ENCODE measurements around the gene METTL25B. TPM values are rescaled to one million over a fixed set of nuclear protein-coding genes. Genes with fewer than 3 reads are reported as not detected.
A peak's percentile ranks its signal among the peaks of the same experiment; 100 is the strongest.

Gene METTL25B
- total and polyA plus RNA-seq, 10 of the 15 experiments (the other 5 are each of a cell fraction or from before 2014, with no cell fraction given) = 5.9 to 25.2 (median 13.5) TPM

DNA sequence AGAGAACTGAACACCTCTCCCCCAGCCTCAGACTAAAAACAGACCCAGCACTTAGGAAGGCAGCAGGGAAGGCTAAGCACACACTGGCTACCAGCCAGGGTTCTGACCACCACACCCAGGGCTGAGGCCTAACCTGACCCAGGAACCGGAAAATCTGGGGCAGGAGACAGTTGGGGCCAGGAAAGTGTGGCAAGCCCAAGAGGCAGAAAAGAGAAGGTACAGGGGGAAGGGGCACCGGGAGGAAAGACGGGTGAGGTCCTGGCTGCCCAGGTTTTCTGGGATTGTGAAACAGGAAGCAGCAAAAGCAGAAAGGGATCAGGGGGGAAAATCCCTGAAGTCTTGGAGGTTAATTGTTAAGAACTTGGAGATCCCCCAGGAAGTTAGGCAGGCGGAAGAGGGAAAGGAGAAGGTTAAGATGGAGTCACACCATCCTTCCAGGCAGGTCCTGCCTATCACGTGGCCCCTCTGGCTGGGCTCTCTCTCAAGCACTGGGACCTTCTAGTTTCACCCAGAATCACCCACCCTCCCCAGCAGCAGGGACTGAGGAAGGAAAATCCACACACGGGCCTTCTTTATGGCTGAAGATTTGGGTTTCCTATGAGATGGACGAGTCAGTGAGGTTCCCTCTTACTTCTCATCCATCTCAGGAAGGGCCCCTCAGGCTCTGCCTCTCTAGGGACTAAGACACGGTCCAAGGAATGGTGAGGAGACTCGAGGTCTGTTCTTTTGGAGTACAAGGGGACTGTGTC is 20.6 kb downstream of the METTL25B start (continued):
- TF ChIP-seq, protein P1, sequence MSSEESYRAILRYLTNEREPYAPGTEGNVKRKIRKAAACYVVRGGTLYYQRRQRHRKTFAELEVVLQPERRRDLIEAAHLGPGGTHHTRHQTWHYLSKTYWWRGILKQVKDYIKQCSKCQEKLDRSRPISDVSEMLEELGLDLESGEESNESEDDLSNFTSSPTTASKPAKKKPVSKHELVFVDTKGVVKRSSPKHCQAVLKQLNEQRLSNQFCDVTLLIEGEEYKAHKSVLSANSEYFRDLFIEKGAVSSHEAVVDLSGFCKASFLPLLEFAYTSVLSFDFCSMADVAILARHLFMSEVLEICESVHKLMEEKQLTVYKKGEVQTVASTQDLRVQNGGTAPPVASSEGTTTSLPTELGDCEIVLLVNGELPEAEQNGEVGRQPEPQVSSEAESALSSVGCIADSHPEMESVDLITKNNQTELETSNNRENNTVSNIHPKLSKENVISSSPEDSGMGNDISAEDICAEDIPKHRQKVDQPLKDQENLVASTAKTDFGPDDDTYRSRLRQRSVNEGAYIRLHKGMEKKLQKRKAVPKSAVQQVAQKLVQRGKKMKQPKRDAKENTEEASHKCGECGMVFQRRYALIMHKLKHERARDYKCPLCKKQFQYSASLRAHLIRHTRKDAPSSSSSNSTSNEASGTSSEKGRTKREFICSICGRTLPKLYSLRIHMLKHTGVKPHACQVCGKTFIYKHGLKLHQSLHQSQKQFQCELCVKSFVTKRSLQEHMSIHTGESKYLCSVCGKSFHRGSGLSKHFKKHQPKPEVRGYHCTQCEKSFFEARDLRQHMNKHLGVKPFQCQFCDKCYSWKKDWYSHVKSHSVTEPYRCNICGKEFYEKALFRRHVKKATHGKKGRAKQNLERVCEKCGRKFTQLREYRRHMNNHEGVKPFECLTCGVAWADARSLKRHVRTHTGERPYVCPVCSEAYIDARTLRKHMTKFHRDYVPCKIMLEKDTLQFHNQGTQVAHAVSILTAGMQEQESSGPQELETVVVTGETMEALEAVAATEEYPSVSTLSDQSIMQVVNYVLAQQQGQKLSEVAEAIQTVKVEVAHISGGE (CRISPR knock-in tag; IDR thresholded peaks at IDR 0.05) = no peak
- TF ChIP-seq RELA (IDR thresholded peaks at IDR 0.05; ENCODE audit: borderline replicate concordance, partially characterized antibody) (no peak), IKZF1 (conservative IDR thresholded peaks at IDR 0.05) (peak; percentile 88), SMC3 (IDR thresholded peaks at IDR 0.05; ENCODE audit: borderline replicate concordance, low read length) (no peak), CBFB (IDR thresholded peaks at IDR 0.05; ENCODE audit: low read depth) (0 out of 2 replicates have a peak, but pooled peaks have one; percentile 34), CREM (IDR thresholded peaks at IDR 0.05; ENCODE audit: low read depth) (0 out of 2 replicates have a peak, but pooled peaks have one; percentile 8), POLR2AphosphoS5 (IDR thresholded peaks at IDR 0.05; ENCODE audit: low read length) (peak; percentile 73), JUNB (IDR thresholded peaks at IDR 0.05) (no peak), FOXM1 (IDR thresholded peaks at IDR 0.05; ENCODE audit: low read depth, low read length) (no peak), BHLHE40 (IDR thresholded peaks at IDR 0.05; ENCODE audit: borderline replicate concordance in 1 of 2, low read depth in 2 of 2, low read length in 1 of 2) (peak in 1 of 2 experiments; percentile 23; a peak in 1 of 4 replicates), MTA2 (IDR thresholded peaks at IDR 0.05; ENCODE audit: low read depth) (0 out of 2 replicates have a peak, but pooled peaks have one; percentile 16), POLR2A (IDR thresholded peaks at IDR 0.05; ENCODE audit: low read depth, low read length) (peak; percentile 10; the same call in 1 of the 2 replicates), ESRRA (IDR thresholded peaks at IDR 0.05; ENCODE audit: low read length) (no peak), NBN (IDR thresholded peaks at IDR 0.05) (peak; percentile 68), WRNIP1 (IDR thresholded peaks at IDR 0.05; ENCODE audit: borderline replicate concordance, low read depth, low read length) (peak; percentile 1; the same call in 1 of the 2 replicates), SREBF1 (IDR thresholded peaks at IDR 0.05; ENCODE audit: low read length) (no peak)
- TF ChIP-seq, protein P2, sequence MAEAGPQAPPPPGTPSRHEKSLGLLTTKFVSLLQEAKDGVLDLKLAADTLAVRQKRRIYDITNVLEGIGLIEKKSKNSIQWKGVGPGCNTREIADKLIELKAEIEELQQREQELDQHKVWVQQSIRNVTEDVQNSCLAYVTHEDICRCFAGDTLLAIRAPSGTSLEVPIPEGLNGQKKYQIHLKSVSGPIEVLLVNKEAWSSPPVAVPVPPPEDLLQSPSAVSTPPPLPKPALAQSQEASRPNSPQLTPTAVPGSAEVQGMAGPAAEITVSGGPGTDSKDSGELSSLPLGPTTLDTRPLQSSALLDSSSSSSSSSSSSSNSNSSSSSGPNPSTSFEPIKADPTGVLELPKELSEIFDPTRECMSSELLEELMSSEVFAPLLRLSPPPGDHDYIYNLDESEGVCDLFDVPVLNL (IDR thresholded peaks at IDR 0.05; ENCODE audit: low read depth, low read length) = no peak
- TF ChIP-seq, protein P3, sequence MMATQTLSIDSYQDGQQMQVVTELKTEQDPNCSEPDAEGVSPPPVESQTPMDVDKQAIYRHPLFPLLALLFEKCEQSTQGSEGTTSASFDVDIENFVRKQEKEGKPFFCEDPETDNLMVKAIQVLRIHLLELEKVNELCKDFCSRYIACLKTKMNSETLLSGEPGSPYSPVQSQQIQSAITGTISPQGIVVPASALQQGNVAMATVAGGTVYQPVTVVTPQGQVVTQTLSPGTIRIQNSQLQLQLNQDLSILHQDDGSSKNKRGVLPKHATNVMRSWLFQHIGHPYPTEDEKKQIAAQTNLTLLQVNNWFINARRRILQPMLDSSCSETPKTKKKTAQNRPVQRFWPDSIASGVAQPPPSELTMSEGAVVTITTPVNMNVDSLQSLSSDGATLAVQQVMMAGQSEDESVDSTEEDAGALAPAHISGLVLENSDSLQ (IDR thresholded peaks at IDR 0.05) = no peak
- TF ChIP-seq, protein P4, sequence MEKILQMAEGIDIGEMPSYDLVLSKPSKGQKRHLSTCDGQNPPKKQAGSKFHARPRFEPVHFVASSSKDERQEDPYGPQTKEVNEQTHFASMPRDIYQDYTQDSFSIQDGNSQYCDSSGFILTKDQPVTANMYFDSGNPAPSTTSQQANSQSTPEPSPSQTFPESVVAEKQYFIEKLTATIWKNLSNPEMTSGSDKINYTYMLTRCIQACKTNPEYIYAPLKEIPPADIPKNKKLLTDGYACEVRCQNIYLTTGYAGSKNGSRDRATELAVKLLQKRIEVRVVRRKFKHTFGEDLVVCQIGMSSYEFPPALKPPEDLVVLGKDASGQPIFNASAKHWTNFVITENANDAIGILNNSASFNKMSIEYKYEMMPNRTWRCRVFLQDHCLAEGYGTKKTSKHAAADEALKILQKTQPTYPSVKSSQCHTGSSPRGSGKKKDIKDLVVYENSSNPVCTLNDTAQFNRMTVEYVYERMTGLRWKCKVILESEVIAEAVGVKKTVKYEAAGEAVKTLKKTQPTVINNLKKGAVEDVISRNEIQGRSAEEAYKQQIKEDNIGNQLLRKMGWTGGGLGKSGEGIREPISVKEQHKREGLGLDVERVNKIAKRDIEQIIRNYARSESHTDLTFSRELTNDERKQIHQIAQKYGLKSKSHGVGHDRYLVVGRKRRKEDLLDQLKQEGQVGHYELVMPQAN (conservative IDR thresholded peaks at IDR 0.05) = no peak
- TF ChIP-seq, protein P5, sequence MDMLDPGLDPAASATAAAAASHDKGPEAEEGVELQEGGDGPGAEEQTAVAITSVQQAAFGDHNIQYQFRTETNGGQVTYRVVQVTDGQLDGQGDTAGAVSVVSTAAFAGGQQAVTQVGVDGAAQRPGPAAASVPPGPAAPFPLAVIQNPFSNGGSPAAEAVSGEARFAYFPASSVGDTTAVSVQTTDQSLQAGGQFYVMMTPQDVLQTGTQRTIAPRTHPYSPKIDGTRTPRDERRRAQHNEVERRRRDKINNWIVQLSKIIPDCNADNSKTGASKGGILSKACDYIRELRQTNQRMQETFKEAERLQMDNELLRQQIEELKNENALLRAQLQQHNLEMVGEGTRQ (IDR thresholded peaks at IDR 0.05; ENCODE audit: borderline replicate concordance, low read depth, low read length) = peak; percentile 52
- TF ChIP-seq, protein P6, sequence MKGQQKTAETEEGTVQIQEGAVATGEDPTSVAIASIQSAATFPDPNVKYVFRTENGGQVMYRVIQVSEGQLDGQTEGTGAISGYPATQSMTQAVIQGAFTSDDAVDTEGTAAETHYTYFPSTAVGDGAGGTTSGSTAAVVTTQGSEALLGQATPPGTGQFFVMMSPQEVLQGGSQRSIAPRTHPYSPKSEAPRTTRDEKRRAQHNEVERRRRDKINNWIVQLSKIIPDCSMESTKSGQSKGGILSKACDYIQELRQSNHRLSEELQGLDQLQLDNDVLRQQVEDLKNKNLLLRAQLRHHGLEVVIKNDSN (IDR thresholded peaks at IDR 0.05; ENCODE audit: borderline replicate concordance, extremely low read length, insufficient read depth, low read depth, low read length) = peak; percentile 75

Measured in GM12878 (cell line).